AG10803 (cell line): Measurements from ENCODE around the gene FUT8.

Experiments
- DNase-seq: peaks from one replicate; pipeline ENCODE4 v3.0.0; 2010; ENCODE audit warnings: low read depth
- H3K4me3 ChIP-seq: 2 replicates; pipeline ENCODE4 v1.5.1; 2011; ENCODE audit warnings: mild to moderate bottlenecking, low read length, control low read depth
- TF ChIP-seq, protein P1 (sequence below): conservative IDR thresholded peaks from 2 replicates; pipeline ENCODE4 v1.5.1; 2011; ENCODE audit warnings: mild to moderate bottlenecking, low read length, control low read depth, inconsistent platforms

The FUT8 gene

DNA sequence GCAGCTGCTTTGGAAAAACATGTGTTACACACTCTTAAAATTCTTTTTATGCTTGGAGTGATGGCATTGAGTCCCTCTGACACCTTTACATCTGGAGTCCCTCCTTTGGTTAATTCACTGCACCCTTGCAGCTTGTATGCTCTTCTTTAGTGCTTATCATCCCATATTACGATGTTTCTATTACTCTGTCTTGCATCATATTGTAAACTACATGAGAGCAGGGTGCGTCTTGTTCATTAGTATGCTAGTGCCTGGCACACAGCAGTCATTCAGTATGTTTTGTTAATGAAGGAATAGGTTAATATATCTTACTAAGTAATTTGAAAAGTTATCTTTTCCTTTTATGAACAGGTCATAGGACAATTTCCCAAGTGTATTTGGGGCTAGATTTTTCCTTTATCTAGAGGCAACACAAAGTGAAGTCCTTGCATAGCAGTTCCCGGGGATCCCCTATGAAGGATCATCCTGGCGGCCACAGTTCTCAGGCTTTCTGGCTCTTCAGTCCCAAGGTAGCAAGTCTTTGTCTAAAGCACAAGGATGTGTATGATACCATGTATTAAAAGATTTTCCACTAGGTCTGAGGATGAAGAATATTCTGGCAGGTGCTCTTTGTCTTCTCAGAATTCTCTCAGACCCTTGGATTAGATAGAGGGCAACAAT is 363.8 kb downstream of the FUT8 start:
- no peak overlapping the region for H3K4me3 ChIP-seq
- DNase-seq: peak; percentile 7
- TF ChIP-seq, protein P1, sequence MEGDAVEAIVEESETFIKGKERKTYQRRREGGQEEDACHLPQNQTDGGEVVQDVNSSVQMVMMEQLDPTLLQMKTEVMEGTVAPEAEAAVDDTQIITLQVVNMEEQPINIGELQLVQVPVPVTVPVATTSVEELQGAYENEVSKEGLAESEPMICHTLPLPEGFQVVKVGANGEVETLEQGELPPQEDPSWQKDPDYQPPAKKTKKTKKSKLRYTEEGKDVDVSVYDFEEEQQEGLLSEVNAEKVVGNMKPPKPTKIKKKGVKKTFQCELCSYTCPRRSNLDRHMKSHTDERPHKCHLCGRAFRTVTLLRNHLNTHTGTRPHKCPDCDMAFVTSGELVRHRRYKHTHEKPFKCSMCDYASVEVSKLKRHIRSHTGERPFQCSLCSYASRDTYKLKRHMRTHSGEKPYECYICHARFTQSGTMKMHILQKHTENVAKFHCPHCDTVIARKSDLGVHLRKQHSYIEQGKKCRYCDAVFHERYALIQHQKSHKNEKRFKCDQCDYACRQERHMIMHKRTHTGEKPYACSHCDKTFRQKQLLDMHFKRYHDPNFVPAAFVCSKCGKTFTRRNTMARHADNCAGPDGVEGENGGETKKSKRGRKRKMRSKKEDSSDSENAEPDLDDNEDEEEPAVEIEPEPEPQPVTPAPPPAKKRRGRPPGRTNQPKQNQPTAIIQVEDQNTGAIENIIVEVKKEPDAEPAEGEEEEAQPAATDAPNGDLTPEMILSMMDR: no peak

DNA sequence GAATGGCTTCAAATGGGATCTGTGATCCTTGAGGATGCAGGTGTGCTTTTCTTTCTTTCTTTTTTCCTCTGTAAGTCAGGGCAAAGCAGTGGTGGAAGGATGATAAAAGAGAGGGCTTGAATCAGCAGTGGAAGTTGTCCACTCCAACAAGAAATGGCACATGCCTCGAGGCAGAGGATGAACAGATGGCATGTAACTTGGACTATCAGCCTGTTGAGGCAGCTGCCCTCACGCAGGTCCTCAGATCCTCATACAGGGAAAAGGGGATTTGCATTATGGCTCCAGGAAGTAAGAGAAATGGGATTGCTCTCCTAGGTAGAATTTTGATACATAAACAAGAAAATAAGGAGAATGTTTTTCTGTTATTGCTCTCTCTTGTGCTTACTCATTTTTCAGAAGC is 368.0 kb downstream of the FUT8 start:
- DNase-seq: no peak
- no peak overlapping the region for H3K4me3 ChIP-seq
- TF ChIP-seq, protein P1: no peak

DNA sequence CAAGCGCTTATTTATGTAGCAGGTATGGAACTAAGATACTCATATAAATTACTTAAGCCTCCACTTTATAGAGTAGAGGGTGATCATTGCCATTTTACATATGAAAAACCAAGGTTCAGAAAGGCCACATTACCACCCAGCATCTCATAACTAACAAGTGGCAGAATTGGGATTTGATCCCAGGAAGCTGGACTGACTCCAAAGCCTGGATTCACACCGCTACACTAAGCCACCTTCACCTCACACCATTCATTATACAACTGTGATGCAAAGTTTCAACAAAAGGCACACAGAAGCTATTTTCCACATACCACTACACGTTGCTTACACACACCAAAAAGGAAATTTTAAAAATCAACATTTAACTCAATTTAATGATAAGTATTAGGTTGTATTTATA is 370.6 kb downstream of the FUT8 start:
- TF ChIP-seq, protein P1: no peak
- DNase-seq: no peak
- no peak overlapping the region for H3K4me3 ChIP-seq

DNA sequence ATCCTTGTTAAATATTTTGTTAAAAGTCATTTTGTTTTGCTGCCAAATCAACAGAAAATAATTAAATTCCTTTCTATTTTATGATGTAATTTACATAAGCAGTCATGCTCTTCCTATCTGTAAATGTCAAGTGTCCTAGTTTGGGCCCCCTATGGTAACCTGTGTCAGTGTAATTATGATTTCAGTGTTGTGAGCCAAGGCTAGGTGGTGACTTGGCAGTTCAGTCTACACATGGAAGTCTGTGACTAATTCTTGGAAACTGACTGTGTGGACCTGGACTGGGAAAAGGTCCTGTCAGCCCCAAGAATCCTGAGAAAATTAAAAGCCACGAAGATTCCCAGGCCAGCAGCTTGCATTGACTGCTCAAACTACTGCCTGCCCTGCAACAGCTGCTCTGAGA is 371.0 kb downstream of the FUT8 start:
- no peak overlapping the region for H3K4me3 ChIP-seq
- TF ChIP-seq, protein P1: no peak
- DNase-seq: peak; percentile 8

DNA sequence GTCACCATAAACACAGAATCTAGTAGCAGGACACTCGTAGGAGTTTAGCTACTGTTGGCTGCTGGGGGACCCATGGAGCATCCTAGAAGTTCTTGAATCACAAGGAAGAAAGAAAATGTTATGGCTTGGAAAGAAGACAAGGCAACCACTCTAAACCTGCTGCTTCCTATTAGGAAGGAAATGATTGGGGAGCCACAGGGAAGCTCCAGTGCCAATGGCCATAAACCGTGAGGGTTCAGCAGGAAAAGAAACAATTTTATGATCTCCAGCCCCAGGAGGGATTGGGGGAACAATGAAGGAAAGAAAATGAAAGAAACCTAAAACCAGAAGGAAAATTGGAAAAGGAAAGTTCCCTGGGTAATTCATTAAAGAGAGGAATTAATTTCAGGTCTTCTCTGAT is 372.0 kb downstream of the FUT8 start:
- H3K4me3 ChIP-seq: no peak overlapping the region
- TF ChIP-seq, protein P1: no peak
- no peak for DNase-seq

DNA sequence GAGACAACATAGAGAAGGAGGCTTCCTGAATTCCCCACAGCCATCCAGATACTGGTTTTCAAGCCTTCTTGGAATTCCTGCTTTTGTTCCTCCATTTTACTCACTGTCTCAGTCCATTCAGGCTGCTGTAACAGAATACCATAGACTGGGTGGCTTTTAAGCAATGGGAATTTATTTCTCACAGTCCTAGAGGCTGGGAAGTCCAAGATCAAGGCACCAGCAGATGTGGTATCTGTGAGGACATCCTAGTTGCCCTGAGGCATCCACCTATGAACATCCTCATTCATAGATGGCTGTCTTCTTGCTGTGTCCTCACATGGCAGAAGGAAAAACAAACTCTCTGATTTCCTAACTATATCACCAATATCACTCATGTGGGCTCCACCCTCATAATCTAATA is 374.9 kb downstream of the FUT8 start:
- H3K4me3 ChIP-seq: no peak overlapping the region
- no peak for DNase-seq
- TF ChIP-seq, protein P1: no peak

DNA sequence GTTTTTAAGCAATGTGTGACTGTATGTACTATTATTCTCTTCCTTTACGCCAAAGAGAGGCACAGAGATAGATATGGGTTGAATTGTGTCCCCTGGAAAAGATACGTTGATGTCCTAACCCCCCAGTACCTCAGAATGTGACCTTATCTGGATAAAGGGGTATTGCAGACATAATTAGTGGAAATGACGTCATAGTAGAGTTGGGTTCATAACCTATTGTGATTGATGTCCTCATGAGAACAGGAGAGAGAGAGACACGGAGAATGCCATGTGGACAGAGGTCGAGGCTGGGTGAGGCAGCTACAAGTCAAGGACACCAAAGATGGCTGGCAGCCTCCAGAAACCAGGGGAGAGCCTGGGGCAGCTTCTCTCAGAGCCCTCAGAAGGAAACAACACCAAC is 376.3 kb downstream of the FUT8 start:
- no peak for DNase-seq
- TF ChIP-seq, protein P1: no peak
- no peak overlapping the region for H3K4me3 ChIP-seq
